Mesothelial cell of epicardium (in vitro differentiated cells): ENCODE data around the gene ARL8B. TPM values are rescaled to one million over a fixed set of nuclear protein-coding genes. Genes with fewer than 3 reads are reported as not detected.
"Not testable (repeated sequence)": the region's sequence is repeated elsewhere in the genome, so short reads cannot be mapped to it uniquely, and the experiment has no call there.

Experiments used
- DNase-seq, 2 experiments: peaks; one replicate each; pipeline ENCODE4 v3.0.0; 2021; ENCODE audit warnings: low spot score in 2 of 2; ENCODE audit not compliant: unreplicated experiment in 2 of 2
- H3K27ac Mint-ChIP-seq: 2 replicates; pipeline ENCODE4 v1.8.0; 2021; ENCODE audit warnings: mixed read lengths
- H3K27me3 Mint-ChIP-seq: 2 replicates; pipeline ENCODE4 v1.8.0; 2021; ENCODE audit warnings: low read depth, mixed read lengths
- H3K36me3 Mint-ChIP-seq: 2 replicates; pipeline ENCODE4 v1.8.0; 2021; ENCODE audit warnings: mixed read lengths
- H3K4me1 Mint-ChIP-seq: 2 replicates; pipeline ENCODE4 v1.8.0; 2021; ENCODE audit warnings: mixed read lengths
- H3K4me3 Mint-ChIP-seq: 2 replicates; pipeline ENCODE4 v1.8.0; 2021; ENCODE audit warnings: mild to moderate bottlenecking, moderate library complexity, mixed read lengths
- H3K9me3 Mint-ChIP-seq: 2 replicates; pipeline ENCODE4 v1.8.0; 2021; ENCODE audit warnings: mixed read lengths
- total RNA-seq: library from RNA; stranded (reverse); gene quantifications from 3 replicates; pipeline ENCODE4 v1.2.1, GENCODE V29; 2021
- TF ChIP-seq, protein P1 (sequence below): fragments of 200-600 bp; sonication (generic); IDR thresholded peaks from one replicate; pipeline ENCODE4 v1.5.0; 2021; ENCODE audit warnings: antibody characterized with exemption; ENCODE audit not compliant: unreplicated experiment

ARL8B gene
- 33.5 to 36.9 TPM (median 35.2 TPM) in 3 replicates for total RNA-seq

DNA sequence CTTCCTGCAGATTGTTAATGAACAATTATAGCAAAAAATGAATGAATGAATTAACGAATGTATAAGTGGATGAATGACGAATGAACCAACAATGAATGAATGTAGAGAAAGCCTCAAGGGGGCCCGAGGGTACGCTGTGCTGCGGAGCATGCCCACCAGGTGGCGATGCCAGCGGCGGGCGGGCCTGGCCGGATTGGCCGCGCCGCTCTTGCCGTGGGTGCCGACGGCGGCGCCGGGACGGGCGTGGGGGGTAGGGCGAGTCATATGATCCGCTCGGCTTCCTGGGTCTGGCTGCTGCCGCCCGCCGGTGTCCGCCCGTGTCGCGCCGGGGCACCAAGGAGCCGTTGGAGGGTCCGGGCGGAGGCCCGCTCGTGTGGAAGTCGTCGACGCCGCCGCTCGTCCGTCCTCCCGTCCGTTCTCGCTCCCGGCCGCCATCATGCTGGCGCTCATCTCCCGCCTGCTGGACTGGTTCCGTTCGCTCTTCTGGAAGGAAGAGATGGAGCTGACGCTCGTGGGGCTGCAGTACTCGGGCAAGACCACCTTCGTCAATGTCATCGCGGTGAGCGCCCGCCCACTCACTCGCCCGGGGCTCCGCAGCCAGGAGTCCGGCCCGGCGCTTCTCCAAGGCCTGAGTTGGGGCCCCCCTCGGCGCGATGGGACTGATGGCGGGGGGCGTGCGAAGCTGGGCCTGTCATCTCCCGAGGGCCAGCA is at the start of gene ARL8B:
TSS of gene ARL8B (plus strand) at position 263 of the 711 bp plus-strand sequence. CDS start at position 437, 174 bp downstream.
- Mint-ChIP-seq H3K27ac (peak within 1 kb of the TSS; percentile 68), H3K4me3 (peak within 1 kb of the TSS; percentile 97), H3K9me3 (no peaks in the 10 kb centered on the region), H3K4me1 (peaks cover 15% of the 10 kb centered on the region), H3K36me3 (no peaks in the 10 kb centered on the region), H3K27me3 (no peaks in the 10 kb centered on the region)
- TF ChIP-seq, protein P1, sequence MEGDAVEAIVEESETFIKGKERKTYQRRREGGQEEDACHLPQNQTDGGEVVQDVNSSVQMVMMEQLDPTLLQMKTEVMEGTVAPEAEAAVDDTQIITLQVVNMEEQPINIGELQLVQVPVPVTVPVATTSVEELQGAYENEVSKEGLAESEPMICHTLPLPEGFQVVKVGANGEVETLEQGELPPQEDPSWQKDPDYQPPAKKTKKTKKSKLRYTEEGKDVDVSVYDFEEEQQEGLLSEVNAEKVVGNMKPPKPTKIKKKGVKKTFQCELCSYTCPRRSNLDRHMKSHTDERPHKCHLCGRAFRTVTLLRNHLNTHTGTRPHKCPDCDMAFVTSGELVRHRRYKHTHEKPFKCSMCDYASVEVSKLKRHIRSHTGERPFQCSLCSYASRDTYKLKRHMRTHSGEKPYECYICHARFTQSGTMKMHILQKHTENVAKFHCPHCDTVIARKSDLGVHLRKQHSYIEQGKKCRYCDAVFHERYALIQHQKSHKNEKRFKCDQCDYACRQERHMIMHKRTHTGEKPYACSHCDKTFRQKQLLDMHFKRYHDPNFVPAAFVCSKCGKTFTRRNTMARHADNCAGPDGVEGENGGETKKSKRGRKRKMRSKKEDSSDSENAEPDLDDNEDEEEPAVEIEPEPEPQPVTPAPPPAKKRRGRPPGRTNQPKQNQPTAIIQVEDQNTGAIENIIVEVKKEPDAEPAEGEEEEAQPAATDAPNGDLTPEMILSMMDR: peak; percentile 91
- DNase-seq: peak; percentile 85 to 91

DNA sequence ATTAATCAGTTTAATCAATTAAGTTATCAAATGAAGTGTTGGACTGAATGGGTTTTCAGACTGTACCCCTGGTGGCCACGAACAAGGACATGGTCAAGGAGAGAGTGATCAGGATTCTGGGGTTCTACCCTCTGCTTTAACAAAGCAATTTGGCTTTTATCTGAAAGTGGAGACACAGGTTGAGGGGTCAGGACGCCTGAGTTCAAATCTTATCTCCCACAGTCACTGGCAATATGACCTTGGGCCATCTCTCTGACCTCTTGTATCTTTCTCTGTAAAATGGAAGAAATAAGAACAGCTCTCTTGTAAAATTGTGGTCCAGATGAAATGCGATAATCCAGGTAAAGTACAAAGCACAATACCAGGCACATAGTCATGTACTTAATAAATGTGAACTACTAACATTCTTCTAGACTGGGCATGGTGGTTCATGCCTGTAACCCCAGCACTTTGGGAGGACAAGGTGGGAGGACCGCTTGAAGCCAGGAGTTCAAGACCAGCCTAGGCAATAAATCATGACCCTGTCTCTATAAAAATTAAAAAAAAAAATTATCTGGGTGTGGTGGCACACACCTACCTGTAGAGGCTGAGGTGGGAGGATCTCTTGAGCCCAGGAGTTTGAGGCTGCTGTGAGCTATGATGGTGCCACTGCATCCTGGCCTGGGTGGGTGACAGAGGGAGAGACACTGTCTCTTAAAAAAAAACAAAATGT is 48.6 kb upstream of the ARL8B start:
- no peaks in the 10 kb centered on the region for H3K36me3 Mint-ChIP-seq
- no peak overlapping the region for H3K4me3 Mint-ChIP-seq
- no peaks in the 10 kb centered on the region for H3K9me3 Mint-ChIP-seq
- no peaks in the 10 kb centered on the region for H3K4me1 Mint-ChIP-seq
- H3K27ac Mint-ChIP-seq: no peak overlapping the region
- no peak for DNase-seq
- TF ChIP-seq, protein P1: peak; percentile 22
- no peaks in the 10 kb centered on the region for H3K27me3 Mint-ChIP-seq

DNA sequence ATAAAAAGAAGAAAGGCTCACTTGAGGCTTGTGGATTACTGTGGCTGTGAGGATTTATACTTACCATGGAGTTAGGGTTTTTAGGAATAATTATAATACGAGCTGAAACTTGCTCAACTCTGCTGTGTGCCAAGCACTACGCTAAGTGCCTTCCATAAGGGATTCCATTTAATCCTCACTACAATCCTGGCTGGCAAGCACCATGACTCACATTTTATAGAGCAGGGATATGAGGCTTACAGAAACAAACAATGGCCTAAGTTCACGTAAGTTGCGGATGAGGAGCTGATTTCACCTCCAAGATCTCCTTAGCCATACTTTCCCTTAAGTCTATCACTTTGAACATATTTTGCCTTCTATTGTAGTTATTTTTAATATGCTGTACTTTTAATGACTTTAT is 43.9 kb upstream of the ARL8B start:
- DNase-seq: no peak
- H3K27me3 Mint-ChIP-seq: no peaks in the 10 kb centered on the region
- H3K9me3 Mint-ChIP-seq: no peaks in the 10 kb centered on the region
- H3K36me3 Mint-ChIP-seq: no peaks in the 10 kb centered on the region
- TF ChIP-seq, protein P1: no peak
- peaks cover 7% of the 10 kb centered on the region for H3K4me1 Mint-ChIP-seq
- H3K27ac Mint-ChIP-seq: no peak overlapping the region
- no peak overlapping the region for H3K4me3 Mint-ChIP-seq

DNA sequence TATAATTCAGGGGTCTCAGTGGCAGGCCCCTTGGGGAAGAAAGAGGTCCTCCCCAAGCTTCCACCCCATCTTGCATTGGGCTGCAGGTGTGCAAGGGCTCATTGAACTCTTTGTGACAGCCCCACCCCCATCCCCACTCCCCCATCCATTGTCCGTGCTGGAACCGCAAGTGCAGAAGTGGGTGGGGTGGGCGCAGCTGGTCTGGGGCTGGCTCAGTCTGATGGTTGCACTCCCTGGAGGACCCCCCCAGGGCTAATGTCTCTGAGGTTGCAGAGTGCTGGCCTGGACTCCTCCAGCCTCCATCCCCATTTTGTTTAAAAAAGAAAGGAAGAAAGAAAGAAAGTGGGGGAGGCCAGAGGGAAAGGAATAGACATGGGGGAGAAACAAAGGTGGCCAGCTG is 42.3 kb upstream of the ARL8B start:
- Mint-ChIP-seq H3K4me3 (no peak overlapping the region), H3K27me3 (no peaks in the 10 kb centered on the region), H3K36me3 (no peaks in the 10 kb centered on the region)

DNA sequence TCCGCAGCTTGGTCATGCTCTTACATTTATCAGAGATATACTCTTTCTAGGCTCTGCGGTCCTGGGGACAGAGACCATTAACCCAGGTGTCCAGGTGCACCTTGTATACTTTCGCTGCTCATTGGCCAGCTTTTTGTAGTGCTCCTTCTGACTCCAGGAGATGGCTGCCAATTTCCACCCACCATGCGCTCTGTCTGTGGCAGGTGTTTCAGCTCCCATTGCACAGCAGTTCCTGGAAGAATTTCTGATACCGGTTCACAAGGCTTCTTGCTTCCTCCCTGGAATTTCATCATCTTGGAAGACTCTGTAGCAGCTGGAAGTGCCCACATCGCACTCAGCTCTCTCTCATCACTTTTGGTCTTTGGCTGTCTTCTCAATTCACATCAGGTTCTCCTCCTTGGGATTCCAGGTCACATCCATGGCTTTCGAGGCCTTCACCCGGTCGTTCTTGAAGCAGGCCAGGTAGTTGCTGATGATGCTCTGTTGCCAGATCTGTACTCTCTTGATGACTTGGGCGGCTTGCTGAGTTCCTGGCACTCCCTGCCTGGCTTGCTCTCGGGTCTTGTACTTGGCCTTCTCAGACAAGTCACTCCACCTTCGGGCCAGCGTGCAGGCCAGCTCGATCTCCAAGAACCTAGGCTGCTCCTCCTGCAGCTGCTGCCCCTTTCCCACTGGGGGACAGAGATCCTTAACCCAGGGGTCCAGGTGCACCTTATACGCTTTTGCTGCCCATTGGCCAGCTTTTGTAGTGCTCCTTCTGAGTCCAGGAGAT is 41.1 kb upstream of the ARL8B start:
- DNase-seq: no peak
- no peak overlapping the region for H3K27ac Mint-ChIP-seq
- TF ChIP-seq, protein P1: no peak
- no peaks in the 10 kb centered on the region for H3K27me3 Mint-ChIP-seq
- H3K36me3 Mint-ChIP-seq: no peaks in the 10 kb centered on the region
- H3K4me3 Mint-ChIP-seq: no peak overlapping the region
- H3K9me3 Mint-ChIP-seq: no peaks in the 10 kb centered on the region
- peaks cover 7% of the 10 kb centered on the region for H3K4me1 Mint-ChIP-seq

More for the DNA sequence above, 42.3 kb upstream of the ARL8B start:
- Mint-ChIP-seq H3K9me3 (no peaks in the 10 kb centered on the region), H3K4me1 (peaks cover 7% of the 10 kb centered on the region), H3K27ac (no peak overlapping the region)
- no peak for DNase-seq
- TF ChIP-seq, protein P1: no peak

DNA sequence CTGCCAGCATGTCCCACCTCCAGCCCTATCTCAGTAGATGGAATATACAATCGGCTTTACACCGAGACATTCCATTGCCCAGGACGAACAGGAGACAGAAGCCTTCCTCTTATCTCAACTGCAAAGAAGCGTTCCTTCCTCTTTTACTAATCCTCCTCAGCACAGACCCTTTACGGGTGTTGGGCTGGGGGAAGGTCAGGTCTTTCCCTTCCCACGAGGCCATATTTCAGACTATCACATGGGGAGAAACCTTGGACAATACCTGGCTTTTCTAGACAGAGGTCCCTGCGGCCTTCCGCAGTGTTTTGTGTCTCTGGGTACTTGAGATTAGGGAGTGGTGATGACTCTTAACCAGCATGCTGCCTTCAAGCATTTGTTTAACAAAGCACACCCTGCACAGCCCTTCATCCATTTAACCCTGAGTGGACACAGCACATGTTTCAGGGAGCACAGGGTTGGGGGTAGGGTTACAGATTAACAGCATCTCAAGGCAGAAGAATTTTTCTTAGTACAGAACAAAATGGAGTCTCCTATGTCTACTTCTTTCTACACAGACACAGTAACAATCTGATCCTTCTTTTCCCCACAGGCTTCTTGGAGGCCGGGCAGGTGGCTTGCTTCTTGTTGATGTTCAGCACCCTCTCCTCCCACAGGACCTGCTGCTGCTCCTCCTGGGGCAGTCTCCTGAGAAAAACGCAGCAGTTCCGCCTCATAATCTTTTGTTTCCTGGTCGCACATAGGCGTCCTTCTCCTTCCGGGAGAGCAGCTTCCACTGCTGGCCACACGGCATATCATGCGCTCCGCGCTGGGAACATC is 39.9 kb upstream of the ARL8B start:
- H3K9me3 Mint-ChIP-seq, H3K4me3 Mint-ChIP-seq, H3K36me3 Mint-ChIP-seq, H3K27ac Mint-ChIP-seq, DNase-seq, H3K27me3 Mint-ChIP-seq, H3K4me1 Mint-ChIP-seq: not testable (repeated sequence)
